DOHH2 (cell line): ENCODE measurements around the gene ULBP1.
"Not testable (repeated sequence)": the region's sequence is repeated elsewhere in the genome, so short reads cannot be mapped to it uniquely, and the experiment has no call there.

Experiments
- H3F3A ChIP-seq: fragments of 200-600 bp; sonication (generic), shearing (Covaris generic); 2 replicates; pipeline ENCODE4 v1.6.0; 2016; ENCODE audit warnings: antibody characterized with exemption, mild to moderate bottlenecking; ENCODE audit not compliant: control insufficient read depth, insufficient read depth
- H3K27ac ChIP-seq: fragments of 200-600 bp; sonication (generic); 2 replicates; pipeline ENCODE4 v1.5.1; 2014; ENCODE audit warnings: low read depth, mild to moderate bottlenecking, low read length, moderate library complexity
- H3K27me3 ChIP-seq: fragments of 200-600 bp; sonication (generic); 2 replicates; pipeline ENCODE4 v1.6.1; 2014; ENCODE audit warnings: mild to moderate bottlenecking, low read length, mixed read lengths; ENCODE audit not compliant: control insufficient read depth
- H3K36me3 ChIP-seq: fragments of 200-600 bp; sonication (generic); 2 replicates; pipeline ENCODE4 v1.6.1; 2014; ENCODE audit warnings: mild to moderate bottlenecking, low read length, moderate library complexity, mixed read lengths; ENCODE audit not compliant: control insufficient read depth
- H3K4me1 ChIP-seq: fragments of 200-600 bp; sonication (generic); 2 replicates; pipeline ENCODE4 v1.6.1; 2014; ENCODE audit warnings: mild to moderate bottlenecking, low read length, mixed read lengths; ENCODE audit not compliant: control insufficient read depth
- H3K4me2 ChIP-seq: fragments of 200-600 bp; sonication (generic); 2 replicates; pipeline ENCODE4 v1.6.0; 2014; ENCODE audit warnings: mild to moderate bottlenecking, low read length, moderate library complexity
- H3K4me3 ChIP-seq: fragments of 200-600 bp; sonication (generic); 2 replicates; pipeline ENCODE4 v1.5.1; 2014; ENCODE audit warnings: mild to moderate bottlenecking, low read length, mixed read lengths
- H3K79me2 ChIP-seq: fragments of 200-600 bp; sonication (generic); 2 replicates; pipeline ENCODE4 v1.6.1; 2014; ENCODE audit warnings: mild to moderate bottlenecking, low read length, mixed read lengths; ENCODE audit not compliant: control insufficient read depth
- H3K9me2 ChIP-seq: fragments of 200-600 bp; sonication (generic); replicated peaks from 2 replicates; pipeline ENCODE4 v1.6.1; 2014; ENCODE audit warnings: mild to moderate bottlenecking, low read length, mixed read lengths; ENCODE audit not compliant: control insufficient read depth
- H3K9me3 ChIP-seq: fragments of 200-600 bp; sonication (generic); 2 replicates; pipeline ENCODE4 v1.6.1; 2014; ENCODE audit warnings: antibody characterized with exemption, low read length, mixed read lengths; ENCODE audit not compliant: control insufficient read depth, insufficient read depth
- H4K20me1 ChIP-seq: fragments of 200-600 bp; sonication (generic); 2 replicates; pipeline ENCODE4 v1.6.0; 2014; ENCODE audit warnings: low read depth, mild to moderate bottlenecking, antibody characterized with exemption, low read length, moderate library complexity; ENCODE audit not compliant: control insufficient read depth, insufficient read depth
- CTCF ChIP-seq: fragments of 200-600 bp; sonication (generic); IDR thresholded peaks from one replicate; pipeline ENCODE4 v1.5.1; 2014; ENCODE audit warnings: antibody characterized with exemption, mild to moderate bottlenecking, low read depth, low read length; ENCODE audit not compliant: poor library complexity, severe bottlenecking
- EZH2phosphoT487 ChIP-seq: fragments of 200-600 bp; sonication (generic); IDR thresholded peaks from 2 replicates; pipeline ENCODE4 v1.6.1; 2017; ENCODE audit warnings: borderline replicate concordance, mild to moderate bottlenecking, antibody characterized with exemption, low read length, moderate library complexity, mixed read lengths

The ULBP1 gene

DNA sequence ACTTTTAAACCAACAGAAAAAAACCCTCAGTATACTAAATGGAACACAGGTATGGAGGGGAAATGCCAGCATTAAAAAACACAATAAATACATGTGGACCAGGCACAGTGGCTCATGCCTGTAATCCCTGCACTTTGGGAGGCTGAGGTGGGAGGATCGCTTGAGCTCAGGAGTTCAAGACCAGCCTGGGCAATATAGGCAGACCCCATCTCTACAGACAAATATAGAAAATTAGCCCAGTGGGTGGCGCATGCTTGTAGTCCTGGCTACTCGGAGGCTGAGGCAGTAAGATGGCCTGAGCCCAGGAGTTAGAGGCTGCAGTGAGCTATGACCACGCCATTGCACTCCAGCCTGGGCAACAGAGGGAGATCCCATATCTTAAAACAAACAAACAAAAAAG lies 3.9 kb upstream of the ULBP1 start:
- not testable (repeated sequence) for H3K4me2 ChIP-seq, H3K27ac ChIP-seq, H3F3A ChIP-seq, H4K20me1 ChIP-seq, H3K9me2 ChIP-seq, H3K4me1 ChIP-seq, H3K79me2 ChIP-seq, H3K9me3 ChIP-seq, H3K4me3 ChIP-seq, H3K36me3 ChIP-seq
- H3K27me3 ChIP-seq = peaks cover 20% of the 10 kb centered on the region

DNA sequence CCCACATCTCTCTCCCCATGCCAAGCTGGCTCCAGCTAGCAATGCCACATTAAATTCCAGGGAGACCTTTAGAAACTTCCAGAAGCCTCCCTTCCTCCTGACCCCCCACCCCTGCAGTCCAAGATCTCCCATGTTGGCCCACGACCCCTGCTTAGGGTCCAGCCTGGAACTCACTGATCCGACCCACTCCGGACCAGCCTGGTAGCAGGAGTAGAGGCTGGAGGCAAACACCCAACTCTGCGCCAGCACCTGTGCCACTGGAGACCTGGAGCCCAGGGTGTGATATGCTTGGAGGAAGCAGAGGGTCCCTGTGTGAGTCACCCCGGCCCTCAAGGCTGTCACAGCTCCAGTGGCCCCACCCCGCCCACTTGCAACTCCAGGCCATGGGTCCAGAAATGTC lies 3.3 kb upstream of the ULBP1 start:
- H3K9me2 ChIP-seq = no peaks in the 10 kb centered on the region
- H3F3A ChIP-seq = no peaks in the 10 kb centered on the region
- TF ChIP-seq EZH2phosphoT487 = no peak
- no peak for TF ChIP-seq CTCF
- H3K27ac ChIP-seq = no peak overlapping the region
- H3K4me1 ChIP-seq = 0 out of 2 replicates have a peak, but pooled peaks cover 4% of the 10 kb centered on the region
- H3K4me2 ChIP-seq = no peak overlapping the region
- no peaks in the 10 kb centered on the region for H3K36me3 ChIP-seq
- no peaks in the 10 kb centered on the region for H4K20me1 ChIP-seq
- peaks cover 5% of the 10 kb centered on the region; the same call in 1 of the 2 replicates for H3K9me3 ChIP-seq
- no peaks in the 10 kb centered on the region for H3K79me2 ChIP-seq
- H3K27me3 ChIP-seq = peaks cover 16% of the 10 kb centered on the region
- no peak overlapping the region for H3K4me3 ChIP-seq

DNA sequence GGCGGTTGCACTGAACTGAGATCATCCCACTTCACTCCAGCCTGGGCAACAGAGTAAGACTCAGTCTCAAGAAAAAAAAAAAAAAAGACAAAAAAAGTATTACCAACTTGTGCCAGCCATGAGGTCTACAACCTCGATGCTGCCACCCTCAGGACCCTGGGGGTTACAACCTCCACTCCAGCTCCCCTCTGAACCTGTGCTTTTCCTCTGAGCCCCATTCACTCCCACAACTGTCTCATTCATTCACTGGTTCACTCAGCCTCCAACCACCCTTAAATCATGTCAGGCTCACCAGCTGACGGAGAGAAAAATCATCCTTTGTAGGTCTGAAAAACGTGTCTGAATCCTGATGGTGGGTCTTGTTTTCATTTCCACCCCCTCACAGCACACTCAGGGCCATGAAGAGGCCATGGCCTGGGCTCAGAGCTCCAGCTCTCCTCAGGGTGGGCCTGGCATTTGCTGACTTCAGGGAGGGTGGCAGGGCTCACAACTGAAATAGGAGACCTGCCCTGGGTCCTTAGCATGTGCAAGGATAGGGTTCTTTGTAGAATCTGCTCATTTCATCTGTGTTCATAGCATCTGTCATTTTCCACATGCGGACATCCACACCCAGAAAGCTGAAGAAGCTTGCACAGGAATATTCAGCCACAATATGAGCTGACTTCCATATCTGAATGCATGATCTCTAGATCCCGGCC lies 1.9 kb upstream of the ULBP1 start:
- no peaks in the 10 kb centered on the region for H3F3A ChIP-seq
- H3K4me2 ChIP-seq = no peak overlapping the region
- H4K20me1 ChIP-seq = no peaks in the 10 kb centered on the region
- peaks cover 10% of the 10 kb centered on the region for H3K27me3 ChIP-seq
- no peaks in the 10 kb centered on the region for H3K9me2 ChIP-seq
- H3K27ac ChIP-seq = no peak overlapping the region
- H3K9me3 ChIP-seq = peaks cover 5% of the 10 kb centered on the region; the same call in 1 of the 2 replicates
- H3K79me2 ChIP-seq = no peaks in the 10 kb centered on the region
- 0 out of 2 replicates have a peak, but pooled peaks cover 4% of the 10 kb centered on the region for H3K4me1 ChIP-seq
- H3K4me3 ChIP-seq = no peak overlapping the region
- peak; percentile 61 for TF ChIP-seq CTCF
- TF ChIP-seq EZH2phosphoT487 = no peak
- no peaks in the 10 kb centered on the region for H3K36me3 ChIP-seq

- H3K4me3 ChIP-seq = peak overlapping the region; percentile 61
- no peak for TF ChIP-seq EZH2phosphoT487
- no peak for TF ChIP-seq CTCF
- no peaks in the 10 kb centered on the region for H3K9me2 ChIP-seq
- no peaks in the 10 kb centered on the region for H4K20me1 ChIP-seq
- no peak overlapping the region for H3K27ac ChIP-seq
- H3K4me2 ChIP-seq = peak overlapping the region; percentile 52
- H3K36me3 ChIP-seq = no peaks in the 10 kb centered on the region
- H3K9me3 ChIP-seq = peaks cover 5% of the 10 kb centered on the region; the same call in 1 of the 2 replicates
- no peaks in the 10 kb centered on the region for H3F3A ChIP-seq
- H3K27me3 ChIP-seq = peaks cover 10% of the 10 kb centered on the region
- 0 out of 2 replicates have a peak, but pooled peaks cover 4% of the 10 kb centered on the region for H3K4me1 ChIP-seq
- no peaks in the 10 kb centered on the region for H3K79me2 ChIP-seq
Observed at GRCh38 chr6:149962461-149963211, 1.1 kb upstream of the ULBP1 start.
